ENCODE measurements around the gene FITM2.

- no peak for TF ChIP-seq POLR2A (IDR thresholded peaks at IDR 0.05)
- TF ChIP-seq CTCF (IDR thresholded peaks at IDR 0.05), result no peak
Measured at GRCh38 chr20:44297721-44298120, 13.3 kb downstream of the FITM2 start.

Data from heart left ventricle (tissue), 13 donors.